GM19239 (cell line): ENCODE data around the gene PTMS.

Experiments used
- DNase-seq: peaks from one replicate; pipeline ENCODE4 v3.0.0; 2011; ENCODE audit warnings: low spot score; ENCODE audit not compliant: insufficient read length
- FAIRE-seq: peaks from 2 replicates; lab custom pipeline; 2011; peaks lifted over from hg19 to GRCh38; lab: Jason Lieb, UNC

PTMS gene

DNA sequence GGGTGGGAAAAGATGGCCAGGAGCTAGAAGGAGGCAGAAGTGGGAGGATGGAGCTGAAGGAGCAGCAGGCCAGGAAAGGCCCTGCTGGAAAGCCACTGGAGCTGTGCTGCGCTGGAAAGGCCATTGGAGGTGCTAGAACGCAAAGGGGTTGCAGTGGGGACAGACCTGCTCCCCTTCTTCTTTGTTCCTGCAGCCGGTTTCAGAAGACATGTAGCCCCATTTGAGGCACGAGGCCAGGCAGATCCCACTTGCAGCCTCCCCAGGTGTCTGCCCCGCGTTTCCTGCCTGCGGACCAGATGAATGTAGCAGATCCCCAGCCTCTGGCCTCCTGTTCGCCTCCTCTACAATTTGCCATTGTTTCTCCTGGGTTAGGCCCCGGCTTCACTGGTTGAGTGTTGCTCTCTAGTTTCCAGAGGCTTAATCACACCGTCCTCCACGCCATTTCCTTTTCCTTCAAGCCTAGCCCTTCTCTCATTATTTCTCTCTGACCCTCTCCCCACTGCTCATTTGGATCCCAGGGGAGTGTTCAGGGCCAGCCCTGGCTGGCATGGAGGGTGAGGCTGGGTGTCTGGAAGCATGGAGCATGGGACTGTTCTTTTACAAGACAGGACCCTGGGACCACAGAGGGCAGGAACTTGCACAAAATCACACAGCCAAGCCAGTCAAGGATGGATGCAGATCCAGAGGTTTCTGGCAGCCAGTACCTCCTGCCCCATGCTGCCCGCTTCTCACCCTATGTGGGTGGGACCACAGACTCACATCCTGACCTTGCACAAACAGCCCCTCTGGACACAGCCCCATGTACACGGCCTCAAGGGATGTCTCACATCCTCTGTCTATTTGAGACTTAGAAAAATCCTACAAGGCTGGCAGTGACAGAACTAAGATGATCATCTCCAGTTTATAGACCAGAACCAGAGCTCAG lies 53.2 kb downstream of the PTMS start:
- DNase-seq = no peak
- FAIRE-seq = no peak

DNA sequence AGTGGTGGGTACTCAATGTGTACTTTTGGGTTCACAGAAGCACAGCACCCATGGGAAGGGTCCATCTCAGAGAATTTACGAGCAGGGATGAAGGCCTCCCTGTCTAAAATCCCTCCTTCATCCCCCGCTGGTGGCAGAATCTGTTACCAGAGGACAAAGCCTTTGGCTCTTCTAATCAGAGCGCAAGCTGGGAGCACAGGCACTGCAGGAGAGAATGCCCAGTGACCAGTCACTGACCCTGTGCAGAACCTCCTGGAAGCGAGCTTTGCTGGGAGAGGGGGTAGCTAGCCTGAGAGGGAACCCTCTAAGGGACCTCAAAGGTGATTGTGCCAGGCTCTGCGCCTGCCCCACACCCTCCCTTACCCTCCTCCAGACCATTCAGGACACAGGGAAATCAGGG lies 54.0 kb downstream of the PTMS start:
- FAIRE-seq (no peak), DNase-seq (no peak)
